DND-41 (cell line): ENCODE measurements around the gene UGT1A6.

Experiments
- ATAC-seq: fragments of 200-7000 bp; cut with Tn5 transposase; 3 replicates; pipeline ENCODE4 v1.9.1; 2021; ENCODE audit warnings: low read depth; ENCODE audit not compliant: insufficient read depth
- DNase-seq: peaks from one replicate; pipeline ENCODE4 v3.0.0-alpha.2; 2020
- H2AFZ ChIP-seq: 2 replicates; pipeline ENCODE4 v1.6.0; 2012; ENCODE audit warnings: low read depth, low read length
- H3K27ac ChIP-seq: 2 replicates; pipeline ENCODE4 v1.5.1; 2012; ENCODE audit warnings: low read length, inconsistent platforms
- H3K27me3 ChIP-seq: fragments of 200-600 bp; sonication (generic); 2 replicates; pipeline ENCODE4 v1.6.0; 2012; ENCODE audit warnings: low read length, mild to moderate bottlenecking, inconsistent platforms; ENCODE audit not compliant: insufficient read depth, poor library complexity
- H3K36me3 ChIP-seq: 2 replicates; pipeline ENCODE4 v1.5.1; 2012; ENCODE audit warnings: low read length, inconsistent platforms; ENCODE audit not compliant: insufficient read depth
- H3K4me1 ChIP-seq: 2 replicates; pipeline ENCODE4 v1.5.1; 2012; ENCODE audit warnings: mild to moderate bottlenecking, low read length; ENCODE audit not compliant: insufficient read depth
- H3K4me2 ChIP-seq: 2 replicates; pipeline ENCODE4 v1.6.0; 2012; ENCODE audit warnings: mild to moderate bottlenecking, moderate library complexity, low read length, inconsistent platforms; ENCODE audit not compliant: insufficient read depth
- H3K4me3 ChIP-seq, 2 experiments: fragments of 200-600 bp in 1 of 2; shearing (Covaris generic) in 1 of 2; 2 replicates each; pipeline ENCODE4 v1.5.1; 2012 to 2016; ENCODE audit warnings: inconsistent platforms in 2 of 2, low read length in 2 of 2, mild to moderate bottlenecking in 2 of 2, low read depth in 1 of 2, moderate library complexity in 1 of 2
- H3K79me2 ChIP-seq: 2 replicates; pipeline ENCODE4 v1.6.0; 2012; ENCODE audit warnings: low read length, inconsistent platforms; ENCODE audit not compliant: insufficient read depth
- H3K9ac ChIP-seq: 2 replicates; pipeline ENCODE4 v1.6.0; 2012; ENCODE audit warnings: low read depth, mild to moderate bottlenecking, inconsistent platforms, low read length, moderate library complexity
- H3K9me3 ChIP-seq: 2 replicates; pipeline ENCODE4 v1.5.1; 2012; ENCODE audit warnings: low read length, moderate library complexity, mild to moderate bottlenecking, inconsistent platforms; ENCODE audit not compliant: insufficient read depth, severe bottlenecking
- H4K20me1 ChIP-seq: 2 replicates; pipeline ENCODE4 v1.6.0; 2012; ENCODE audit warnings: low read length; ENCODE audit not compliant: insufficient read depth
- EZH2 ChIP-seq: IDR thresholded peaks from 3 replicates; pipeline ENCODE4 v1.6.1; 2012; ENCODE audit warnings: borderline replicate concordance, low read depth, mild to moderate bottlenecking, moderate library complexity, low read length, inconsistent platforms; ENCODE audit not compliant: severe bottlenecking
- TF ChIP-seq, protein P1 (sequence below): IDR thresholded peaks from 2 replicates; pipeline ENCODE4 v1.5.1; 2012; ENCODE audit warnings: borderline replicate concordance, low read length, moderate library complexity, mild to moderate bottlenecking; ENCODE audit not compliant: poor library complexity, severe bottlenecking; ENCODE audit errors: extremely low read depth

The UGT1A6 gene

DNA sequence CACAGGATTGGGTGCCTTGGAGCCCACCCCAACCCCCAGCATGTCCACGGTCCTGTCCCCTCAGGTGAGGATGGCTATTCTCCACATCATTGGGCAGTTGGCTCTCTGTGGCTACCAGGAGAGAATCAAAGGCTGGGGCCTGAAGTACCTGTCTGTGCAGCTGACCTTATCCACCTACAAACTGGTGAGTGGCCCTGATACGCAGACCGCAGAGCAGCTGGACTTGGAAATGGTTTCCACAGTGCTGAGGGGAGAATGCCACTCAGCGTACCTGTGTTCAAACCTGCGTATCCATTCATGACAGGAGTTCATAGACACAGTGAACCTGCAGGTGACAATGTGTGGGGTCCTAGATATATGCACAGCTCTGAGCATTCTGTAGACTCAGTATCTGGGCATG is 107.0 kb downstream of the UGT1A6 start:
- DNase-seq (no peak), ATAC-seq (no peak)
- no peak overlapping the region for H3K4me3 ChIP-seq
- no peak overlapping the region for H3K9ac ChIP-seq
- no peaks in the 10 kb centered on the region for H4K20me1 ChIP-seq
- no peak overlapping the region for H3K4me2 ChIP-seq
- H2AFZ ChIP-seq: no peak overlapping the region
- no peak for TF ChIP-seq EZH2
- TF ChIP-seq, protein P1, sequence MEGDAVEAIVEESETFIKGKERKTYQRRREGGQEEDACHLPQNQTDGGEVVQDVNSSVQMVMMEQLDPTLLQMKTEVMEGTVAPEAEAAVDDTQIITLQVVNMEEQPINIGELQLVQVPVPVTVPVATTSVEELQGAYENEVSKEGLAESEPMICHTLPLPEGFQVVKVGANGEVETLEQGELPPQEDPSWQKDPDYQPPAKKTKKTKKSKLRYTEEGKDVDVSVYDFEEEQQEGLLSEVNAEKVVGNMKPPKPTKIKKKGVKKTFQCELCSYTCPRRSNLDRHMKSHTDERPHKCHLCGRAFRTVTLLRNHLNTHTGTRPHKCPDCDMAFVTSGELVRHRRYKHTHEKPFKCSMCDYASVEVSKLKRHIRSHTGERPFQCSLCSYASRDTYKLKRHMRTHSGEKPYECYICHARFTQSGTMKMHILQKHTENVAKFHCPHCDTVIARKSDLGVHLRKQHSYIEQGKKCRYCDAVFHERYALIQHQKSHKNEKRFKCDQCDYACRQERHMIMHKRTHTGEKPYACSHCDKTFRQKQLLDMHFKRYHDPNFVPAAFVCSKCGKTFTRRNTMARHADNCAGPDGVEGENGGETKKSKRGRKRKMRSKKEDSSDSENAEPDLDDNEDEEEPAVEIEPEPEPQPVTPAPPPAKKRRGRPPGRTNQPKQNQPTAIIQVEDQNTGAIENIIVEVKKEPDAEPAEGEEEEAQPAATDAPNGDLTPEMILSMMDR: no peak
- no peaks in the 10 kb centered on the region for H3K79me2 ChIP-seq
- no peaks in the 10 kb centered on the region for H3K4me1 ChIP-seq
- H3K27ac ChIP-seq: no peak overlapping the region
- H3K9me3 ChIP-seq: no peaks in the 10 kb centered on the region
- H3K27me3 ChIP-seq: no peaks in the 10 kb centered on the region
- no peaks in the 10 kb centered on the region for H3K36me3 ChIP-seq

DNA sequence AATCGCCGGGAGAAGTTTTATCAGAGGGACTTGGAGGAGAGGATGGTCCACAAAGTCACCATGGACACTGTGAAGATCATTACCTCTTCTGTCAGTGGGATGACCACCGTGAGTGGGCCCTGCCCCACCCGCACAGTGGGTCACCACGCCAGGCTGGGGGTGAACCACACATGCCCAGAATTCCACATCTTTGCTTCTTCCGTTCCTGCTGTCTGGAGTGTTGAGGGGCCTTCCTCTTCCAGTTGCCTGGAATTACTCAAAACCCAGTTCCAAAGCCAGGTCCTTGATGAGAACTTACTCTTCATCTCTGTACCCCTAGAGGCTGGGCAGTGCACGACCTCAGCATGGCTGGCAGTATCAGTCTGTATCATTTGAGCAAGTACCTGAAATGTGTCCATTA is 107.5 kb downstream of the UGT1A6 start:
- H3K4me1 ChIP-seq: no peaks in the 10 kb centered on the region
- H3K79me2 ChIP-seq: no peaks in the 10 kb centered on the region
- no peak overlapping the region for H3K9ac ChIP-seq
- H3K27ac ChIP-seq: no peak overlapping the region
- H4K20me1 ChIP-seq: no peaks in the 10 kb centered on the region
- DNase-seq (no peak), ATAC-seq (no peak)
- H2AFZ ChIP-seq: no peak overlapping the region
- TF ChIP-seq, protein P1: no peak
- TF ChIP-seq EZH2: no peak
- H3K27me3 ChIP-seq: no peaks in the 10 kb centered on the region
- no peak overlapping the region for H3K4me3 ChIP-seq
- no peaks in the 10 kb centered on the region for H3K9me3 ChIP-seq
- no peaks in the 10 kb centered on the region for H3K36me3 ChIP-seq
- no peak overlapping the region for H3K4me2 ChIP-seq

DNA sequence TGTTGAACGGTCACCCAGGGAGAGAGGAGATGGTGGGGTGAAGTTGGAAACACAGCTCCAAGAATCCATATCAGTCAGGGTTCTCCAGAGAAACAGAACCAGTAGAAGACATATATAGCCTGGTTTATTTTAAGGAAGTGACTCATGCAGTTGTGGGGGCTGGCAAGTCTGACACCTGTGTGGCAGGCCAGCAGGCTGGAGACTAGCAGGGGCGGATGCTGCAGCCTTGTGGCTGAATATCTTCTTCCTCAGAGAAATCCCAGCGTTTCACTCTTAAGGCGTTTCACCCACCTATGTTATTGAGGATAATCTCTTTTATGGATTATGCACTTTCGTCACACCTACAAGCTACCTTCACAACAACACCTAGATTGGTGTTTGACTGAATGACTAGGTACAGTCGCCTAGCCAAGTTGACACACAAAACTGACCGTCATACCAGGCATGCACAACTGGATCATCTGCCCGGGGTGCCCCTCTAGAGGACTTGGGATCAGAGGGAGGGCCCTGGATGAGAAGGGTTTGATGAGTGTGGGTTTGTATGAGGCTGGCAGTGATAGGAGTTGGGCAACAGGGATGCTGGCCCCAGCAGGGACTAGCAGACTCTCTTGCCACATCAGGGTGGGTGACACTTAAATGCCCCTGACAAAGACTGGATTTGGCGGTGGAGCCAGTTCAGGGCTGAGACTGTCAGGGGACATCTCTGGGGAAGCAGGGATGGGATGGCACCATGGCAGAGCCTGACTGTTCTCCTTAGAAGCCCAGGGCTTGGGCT is 108.9 kb downstream of the UGT1A6 start:
- no peak overlapping the region for H3K4me3 ChIP-seq
- H3K4me2 ChIP-seq: no peak overlapping the region
- H3K9ac ChIP-seq: no peak overlapping the region
- DNase-seq: no peak
- no peak for TF ChIP-seq EZH2
- TF ChIP-seq, protein P1: no peak
- no peaks in the 10 kb centered on the region for H3K27me3 ChIP-seq
- H3K36me3 ChIP-seq: no peaks in the 10 kb centered on the region
- ATAC-seq: no peak; the same call in 2 of the 3 replicates
- no peaks in the 10 kb centered on the region for H3K9me3 ChIP-seq
- no peak overlapping the region for H3K27ac ChIP-seq
- H3K79me2 ChIP-seq: no peaks in the 10 kb centered on the region
- no peaks in the 10 kb centered on the region for H3K4me1 ChIP-seq
- no peak overlapping the region for H2AFZ ChIP-seq
- no peaks in the 10 kb centered on the region for H4K20me1 ChIP-seq
